ENCODE measurements around the gene MAP2K2. TPM values are rescaled to one million over a fixed set of nuclear protein-coding genes. Genes with fewer than 3 reads are reported as not detected.
"Not testable (repeated sequence)": the region's sequence is repeated elsewhere in the genome, so short reads cannot be mapped to it uniquely, and the experiment has no call there.

The MAP2K2 gene
- polyA plus RNA-seq, 1 experiment = 143 TPM

GRCh38 chr19:4130744-4131438, 7.0 kb upstream of the MAP2K2 start:
- POLR2A ChIA-PET = no interaction called here
- CTCF ChIA-PET = interaction anchor here (0.6 to 5.8 kb wide), 2 partner anchors 10 to 21 kb away, joined by 3 to 42 read pairs; no protein-coding TSS in a partner anchor
- no peak for TF ChIP-seq CTCF (IDR thresholded peaks at IDR 0.05; ENCODE audit: insufficient read depth, low read depth, low read length)
- Histone ChIP-seq H3K27me3 (ENCODE audit: control insufficient read depth, insufficient read depth, low read length) (no peaks in the 10 kb centered on the region), H3K4me3 (ENCODE audit: low read depth, low read length) (no peak overlapping the region), H3K36me3 (ENCODE audit: control insufficient read depth, insufficient read depth, low read length) (no peaks in the 10 kb centered on the region)
- peak; percentile 57 for DNase-seq (ENCODE audit: low read depth)

- POLR2A ChIA-PET; H3K27me3 ChIP-seq (ENCODE audit: control insufficient read depth, insufficient read depth, low read length); H3K36me3 ChIP-seq (ENCODE audit: control insufficient read depth, insufficient read depth, low read length); DNase-seq (ENCODE audit: low read depth); H3K4me3 ChIP-seq (ENCODE audit: low read depth, low read length): not testable (repeated sequence)
- CTCF ChIA-PET = interaction anchor here (5.8 kb wide), 1 partner anchor 11 kb away, joined by 42 read pairs; no protein-coding TSS in a partner anchor
Measured at GRCh38 chr19:4129050-4129449, 5.1 kb upstream of the MAP2K2 start.

DNA sequence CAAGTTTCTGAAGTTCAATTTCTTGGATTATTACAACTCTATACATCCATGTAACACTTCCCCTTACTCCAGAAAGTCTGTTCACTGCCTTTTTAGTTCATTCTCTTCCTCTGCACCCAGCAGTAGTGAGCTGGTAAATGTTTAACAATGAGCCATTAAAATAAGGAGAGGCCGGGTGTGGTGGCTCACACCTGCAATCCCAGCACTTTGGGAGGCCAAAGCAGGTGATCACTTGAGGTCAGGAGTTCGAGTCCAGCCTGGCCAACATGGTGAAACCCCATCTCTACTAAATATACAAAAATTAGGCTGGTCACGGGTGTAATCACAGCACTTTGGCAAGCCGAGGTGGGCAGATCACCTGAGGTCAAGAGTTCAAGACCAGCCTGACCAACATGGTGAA, 3.4 kb upstream of the MAP2K2 start:
- DNase-seq (ENCODE audit: low read depth); H3K36me3 ChIP-seq (ENCODE audit: control insufficient read depth, insufficient read depth, low read length); H3K27me3 ChIP-seq (ENCODE audit: control insufficient read depth, insufficient read depth, low read length); H3K4me3 ChIP-seq (ENCODE audit: low read depth, low read length); POLR2A ChIA-PET: not testable (repeated sequence)
- CTCF ChIA-PET = interaction anchor here (5.8 kb wide), 1 partner anchor 13 kb away, joined by 42 read pairs; no protein-coding TSS in a partner anchor

GRCh38 chr19:4124638-4125037, 716 bp upstream of the MAP2K2 start:
- H3K36me3 ChIP-seq (ENCODE audit: control insufficient read depth, insufficient read depth, low read length) = peaks cover 5% of the 10 kb centered on the region; the same call in 1 of the 2 replicates
- ChIA-PET CTCF (no interaction called here), POLR2A (no interaction called here)
- no peaks in the 10 kb centered on the region for H3K27me3 ChIP-seq (ENCODE audit: control insufficient read depth, insufficient read depth, low read length)
- no peak for DNase-seq (ENCODE audit: low read depth)
- H3K4me3 ChIP-seq (ENCODE audit: low read depth, low read length) = peak overlapping the region; percentile 100
- TF ChIP-seq CTCF (IDR thresholded peaks at IDR 0.05; ENCODE audit: insufficient read depth, low read depth, low read length) = no peak

DNA sequence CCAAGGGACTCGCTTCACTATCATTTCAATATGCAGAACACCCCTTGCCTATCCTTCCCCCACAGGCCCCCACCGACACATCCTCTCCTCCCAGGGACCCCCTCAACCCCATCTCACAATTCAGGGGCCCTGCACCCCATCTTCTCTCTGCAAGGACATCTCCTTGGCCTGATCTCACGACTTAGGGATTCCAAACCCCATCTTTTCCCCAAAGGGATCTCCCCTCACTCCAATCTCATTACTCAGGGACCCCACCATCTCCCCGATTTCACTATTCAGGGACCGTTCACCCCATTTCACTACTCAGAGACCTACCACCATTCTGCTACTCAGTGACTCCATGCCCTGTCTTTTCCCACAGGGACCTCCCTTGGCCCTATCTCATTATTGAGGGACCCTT, 1.4 kb downstream of the MAP2K2 start:
- TF ChIP-seq CTCF (IDR thresholded peaks at IDR 0.05; ENCODE audit: insufficient read depth, low read depth, low read length) = no peak
- peak overlapping the region; percentile 100 for H3K4me3 ChIP-seq (ENCODE audit: low read depth, low read length)
- CTCF ChIA-PET = no interaction called here
- H3K36me3 ChIP-seq (ENCODE audit: control insufficient read depth, insufficient read depth, low read length) = peaks cover 10% of the 10 kb centered on the region
- POLR2A ChIA-PET = no interaction called here
- H3K27me3 ChIP-seq (ENCODE audit: control insufficient read depth, insufficient read depth, low read length) = no peaks in the 10 kb centered on the region
- DNase-seq (ENCODE audit: low read depth) = no peak

DNA sequence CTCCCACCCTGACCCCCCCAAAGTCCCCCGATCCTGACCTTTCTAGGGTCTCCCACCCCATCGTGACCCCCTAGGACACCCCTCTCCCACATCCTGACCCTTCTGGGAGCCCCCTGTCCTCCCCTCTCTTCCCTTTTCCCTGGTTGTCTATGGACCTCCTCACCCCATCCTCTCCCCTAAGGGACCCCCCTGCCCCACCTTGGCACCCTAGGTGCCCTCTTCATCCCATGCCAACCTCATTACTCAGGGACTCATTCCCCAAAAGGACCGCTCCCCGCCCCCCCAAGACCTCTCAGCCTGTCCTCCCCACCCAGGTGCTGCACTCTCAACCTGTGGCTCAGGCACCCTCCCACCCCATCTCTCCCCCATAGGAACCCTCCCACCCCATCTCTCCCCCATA, 2.1 kb downstream of the MAP2K2 start:
- no peak overlapping the region for H3K4me3 ChIP-seq (ENCODE audit: low read depth, low read length)

More for the DNA sequence above, 2.1 kb downstream of the MAP2K2 start:
- TF ChIP-seq CTCF (IDR thresholded peaks at IDR 0.05; ENCODE audit: insufficient read depth, low read depth, low read length) = no peak
- Histone ChIP-seq H3K36me3 (ENCODE audit: control insufficient read depth, insufficient read depth, low read length) (peaks cover 13% of the 10 kb centered on the region), H3K27me3 (ENCODE audit: control insufficient read depth, insufficient read depth, low read length) (no peaks in the 10 kb centered on the region)
- CTCF ChIA-PET = no interaction called here
- POLR2A ChIA-PET = no interaction called here
- DNase-seq (ENCODE audit: low read depth) = no peak
